Measurements from ENCODE around the gene ST8SIA2. TPM values are rescaled to one million over a fixed set of nuclear protein-coding genes. Genes with fewer than 3 reads are reported as not detected.
"Not testable (repeated sequence)": the region's sequence is repeated elsewhere in the genome, so short reads cannot be mapped to it uniquely, and the experiment has no call there.

ST8SIA2 gene
- total RNA-seq, 5 donors from 2014 or later (not counting 1 experiment from before 2014, with no cell fraction given) = not detected

DNA sequence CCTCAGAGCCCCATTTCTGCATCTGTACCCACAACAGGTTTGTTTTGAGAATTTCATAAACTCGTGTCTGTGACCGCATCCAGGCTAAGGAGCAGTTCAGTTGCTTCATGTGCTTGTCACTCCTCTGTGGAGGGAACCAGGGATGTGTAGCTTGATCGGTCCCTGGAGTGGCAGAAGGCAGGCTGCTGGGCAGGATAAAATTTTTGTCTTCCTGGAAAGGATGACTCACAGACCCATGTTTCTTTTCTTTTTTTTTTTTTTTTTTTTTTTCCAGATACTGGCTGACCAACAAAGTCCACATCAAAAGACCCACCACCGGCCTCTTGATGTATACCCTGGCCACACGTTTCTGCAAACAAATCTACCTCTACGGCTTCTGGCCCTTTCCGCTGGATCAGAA is 70.1 kb downstream of the ST8SIA2 start:
- no peaks in the 10 kb centered on the region for H3K36me3 Mint-ChIP-seq
- ATAC-seq (replicated peaks in 1 of 4) (no peak), DNase-seq (no peak)
- WGBS (ENCODE audit: insufficient coverage) = 85% methylated on average over 4 of the region's 7 CpGs
- Histone ChIP-seq H3K27ac (ENCODE audit: low read length) (no peak overlapping the region), H3K4me1 (ENCODE audit: control insufficient read depth in 1 of 2, extremely low read depth in 1 of 2, insufficient read depth in 2 of 2, low read length in 2 of 2) (no peaks in the 10 kb centered on the region), H3K27me3 (replicated peaks in 1 of 2; ENCODE audit: control insufficient read depth in 2 of 2, extremely low read depth in 1 of 2, insufficient read depth in 2 of 2, low read length in 1 of 2) (peaks cover 0 to 7% of the 10 kb centered on the region in 2 experiments), H3K9me3 (no peaks in the 10 kb centered on the region), H3K36me3 (ENCODE audit: control insufficient read depth in 2 of 2, extremely low read depth in 1 of 2, insufficient read depth in 1 of 2, low read length in 1 of 2) (no peaks in the 10 kb centered on the region), H3K4me3 (ENCODE audit: control insufficient read depth in 1 of 2, extremely low read depth in 1 of 2, low read length in 1 of 2) (no peak overlapping the region)
- ChIA-PET POLR2A (no interaction called here), CTCF (no interaction called here)
- H3K4me1 Mint-ChIP-seq = no peaks in the 10 kb centered on the region
- no peak overlapping the region for H3K4me3 Mint-ChIP-seq
- no peaks in the 10 kb centered on the region for H3K9me3 Mint-ChIP-seq
- no peak overlapping the region for H3K27ac Mint-ChIP-seq
- H3K27me3 Mint-ChIP-seq = peaks cover 4 to 8% of the 10 kb centered on the region in 2 donors

DNA sequence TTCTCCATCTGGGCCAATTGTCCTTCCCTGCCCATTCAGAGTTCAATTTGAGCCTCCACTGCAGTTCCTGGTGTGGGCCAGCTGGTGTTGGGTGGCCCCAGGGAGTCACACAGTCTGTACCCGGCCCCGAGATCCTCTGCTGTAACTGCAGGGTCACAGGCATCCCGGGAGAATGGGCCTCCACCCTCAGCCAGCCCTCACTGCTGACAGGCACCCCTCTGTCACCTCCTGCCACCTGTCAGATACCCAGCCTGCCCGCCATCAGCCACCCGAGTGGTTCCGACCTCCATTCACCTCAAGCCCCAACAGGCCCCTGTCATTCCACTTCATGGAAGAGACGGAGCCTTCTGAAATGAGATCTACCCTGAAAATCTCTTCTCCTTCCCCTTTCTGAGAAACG is 73.2 kb downstream of the ST8SIA2 start:
- WGBS (ENCODE audit: insufficient coverage) = 83% methylated on average over 8 of the region's 8 CpGs
- DNase-seq (no peak), ATAC-seq (replicated peaks in 1 of 4) (no peak)
- H3K9me3 ChIP-seq = no peaks in the 10 kb centered on the region
- H3K27ac ChIP-seq (ENCODE audit: low read length) = no peak overlapping the region
- no peaks in the 10 kb centered on the region for H3K4me1 ChIP-seq (ENCODE audit: control insufficient read depth in 1 of 2, extremely low read depth in 1 of 2, insufficient read depth in 2 of 2, low read length in 2 of 2)
- ChIA-PET CTCF (no interaction called here), POLR2A (no interaction called here)
- no peaks in the 10 kb centered on the region for H3K36me3 ChIP-seq (ENCODE audit: control insufficient read depth in 2 of 2, extremely low read depth in 1 of 2, insufficient read depth in 1 of 2, low read length in 1 of 2)
- Mint-ChIP-seq H3K36me3 (no peaks in the 10 kb centered on the region), H3K27ac (no peak overlapping the region), H3K27me3 (peaks cover 4 to 10% of the 10 kb centered on the region in 2 donors), H3K4me3 (no peak overlapping the region), H3K9me3 (no peaks in the 10 kb centered on the region), H3K4me1 (no peaks in the 10 kb centered on the region)
- no peak overlapping the region for H3K4me3 ChIP-seq (ENCODE audit: control insufficient read depth in 1 of 2, extremely low read depth in 1 of 2, low read length in 1 of 2)
- H3K27me3 ChIP-seq (replicated peaks in 1 of 2; ENCODE audit: control insufficient read depth in 2 of 2, extremely low read depth in 1 of 2, insufficient read depth in 2 of 2, low read length in 1 of 2) = peaks cover 0 to 7% of the 10 kb centered on the region in 2 experiments

DNA sequence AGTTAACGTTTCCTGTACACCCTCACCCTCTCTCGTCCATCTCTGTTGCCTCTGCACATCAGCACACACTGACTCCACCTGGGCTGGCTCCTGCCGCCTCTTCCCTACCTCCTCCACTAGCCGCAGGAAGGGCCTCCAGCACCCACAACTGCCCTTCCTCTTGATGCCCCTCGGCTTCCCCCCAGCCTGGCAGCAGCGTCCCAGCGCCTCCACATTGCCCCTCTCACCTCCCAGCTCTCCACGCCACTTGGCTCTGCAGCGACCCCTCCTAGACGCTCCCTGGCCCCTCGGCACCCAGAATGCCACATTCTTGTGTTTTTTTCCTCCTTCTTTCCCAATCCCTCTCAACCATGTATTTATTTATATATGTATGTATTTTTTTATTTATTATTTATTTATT is 73.6 kb downstream of the ST8SIA2 start:
- Mint-ChIP-seq H3K27ac (no peak overlapping the region), H3K9me3 (no peaks in the 10 kb centered on the region), H3K4me1 (no peaks in the 10 kb centered on the region), H3K27me3 (peaks cover 4 to 10% of the 10 kb centered on the region in 2 donors), H3K36me3 (no peaks in the 10 kb centered on the region), H3K4me3 (no peak overlapping the region)
- Histone ChIP-seq H3K27ac (ENCODE audit: low read length) (no peak overlapping the region), H3K4me1 (ENCODE audit: control insufficient read depth in 1 of 2, extremely low read depth in 1 of 2, insufficient read depth in 2 of 2, low read length in 2 of 2) (no peaks in the 10 kb centered on the region), H3K9me3 (no peaks in the 10 kb centered on the region), H3K36me3 (ENCODE audit: control insufficient read depth in 2 of 2, extremely low read depth in 1 of 2, insufficient read depth in 1 of 2, low read length in 1 of 2) (no peaks in the 10 kb centered on the region), H3K27me3 (replicated peaks in 1 of 2; ENCODE audit: control insufficient read depth in 2 of 2, extremely low read depth in 1 of 2, insufficient read depth in 2 of 2, low read length in 1 of 2) (peaks cover 0 to 11% of the 10 kb centered on the region in 2 experiments), H3K4me3 (ENCODE audit: control insufficient read depth in 1 of 2, extremely low read depth in 1 of 2, low read length in 1 of 2) (no peak overlapping the region)
- WGBS (ENCODE audit: insufficient coverage) = 73% methylated on average over 7 of the region's 11 CpGs
- no peak for DNase-seq
- no peak for ATAC-seq (replicated peaks in 1 of 4)
- CTCF ChIA-PET = no interaction called here
- POLR2A ChIA-PET = no interaction called here

DNA sequence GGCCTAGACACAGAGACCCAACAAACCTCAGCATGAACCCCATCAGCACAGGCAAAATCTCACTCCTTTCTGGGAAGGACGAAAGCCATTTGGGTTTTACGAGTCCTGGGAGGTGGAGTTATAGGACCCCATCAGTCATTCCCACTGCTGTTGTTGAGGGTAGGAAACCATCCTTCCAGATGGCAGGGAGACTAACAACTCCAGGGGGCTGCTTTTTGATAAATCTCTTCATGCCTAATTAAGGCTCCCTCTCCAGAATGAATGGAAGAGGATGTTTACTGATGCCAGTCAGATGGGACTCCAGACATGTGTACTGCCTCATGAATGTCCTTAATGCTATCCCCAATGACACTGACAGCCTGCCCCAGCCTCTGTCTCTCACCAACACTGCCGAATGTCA is 75.3 kb downstream of the ST8SIA2 start:
- H3K27ac Mint-ChIP-seq = no peak overlapping the region
- no peaks in the 10 kb centered on the region for H3K36me3 ChIP-seq (ENCODE audit: control insufficient read depth in 2 of 2, extremely low read depth in 1 of 2, insufficient read depth in 1 of 2, low read length in 1 of 2)
- no peak overlapping the region for H3K27ac ChIP-seq (ENCODE audit: low read length)
- ChIA-PET CTCF (no interaction called here), POLR2A (no interaction called here)
- no peak overlapping the region for H3K4me3 Mint-ChIP-seq
- no peaks in the 10 kb centered on the region for H3K4me1 Mint-ChIP-seq
- peaks cover 0 to 19% of the 10 kb centered on the region in 2 experiments for H3K27me3 ChIP-seq (replicated peaks in 1 of 2; ENCODE audit: control insufficient read depth in 2 of 2, extremely low read depth in 1 of 2, insufficient read depth in 2 of 2, low read length in 1 of 2)
- H3K9me3 ChIP-seq = no peaks in the 10 kb centered on the region
- no peaks in the 10 kb centered on the region for H3K9me3 Mint-ChIP-seq
- no peaks in the 10 kb centered on the region for H3K4me1 ChIP-seq (ENCODE audit: control insufficient read depth in 1 of 2, extremely low read depth in 1 of 2, insufficient read depth in 2 of 2, low read length in 2 of 2)
- no peak overlapping the region for H3K4me3 ChIP-seq (ENCODE audit: control insufficient read depth in 1 of 2, extremely low read depth in 1 of 2, low read length in 1 of 2)
- ATAC-seq (replicated peaks in 1 of 4) = no peak
- H3K36me3 Mint-ChIP-seq = no peaks in the 10 kb centered on the region
- 38% methylated on average over 1 of the region's 3 CpGs for WGBS (ENCODE audit: insufficient coverage)
- peaks cover 4 to 10% of the 10 kb centered on the region in 2 donors for H3K27me3 Mint-ChIP-seq
- DNase-seq = no peak

DNA sequence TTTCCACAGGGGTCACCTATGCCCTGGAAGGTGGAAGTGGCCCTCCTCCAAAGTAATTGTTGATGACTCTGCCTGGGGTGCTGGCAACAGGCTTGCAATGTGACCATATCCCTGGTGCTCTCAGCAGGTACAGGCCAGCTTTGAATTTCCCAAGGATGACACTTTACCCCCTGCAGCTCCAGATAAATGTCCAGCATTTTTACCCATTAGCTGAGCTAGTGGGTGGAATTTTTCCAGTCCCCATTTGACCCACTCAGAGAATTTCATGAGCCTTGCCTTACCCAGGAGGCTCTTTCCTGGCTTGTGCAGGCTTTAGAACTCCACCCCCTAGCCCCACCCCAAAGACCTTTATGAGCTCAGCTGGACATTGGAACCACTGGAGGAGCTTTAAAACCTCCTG is 77.6 kb downstream of the ST8SIA2 start:
- ChIA-PET POLR2A (interaction anchor here (0.6 kb wide), 2 partner anchors 25 to 761 kb away, joined by 3 to 4 read pairs; no protein-coding TSS in a partner anchor), CTCF (no interaction called here)
- Mint-ChIP-seq H3K9me3 (no peaks in the 10 kb centered on the region), H3K4me1 (no peaks in the 10 kb centered on the region), H3K4me3 (no peak overlapping the region), H3K27me3 (peaks cover 7 to 11% of the 10 kb centered on the region in 2 donors), H3K27ac (no peak overlapping the region), H3K36me3 (no peaks in the 10 kb centered on the region)
- H3K36me3 ChIP-seq (ENCODE audit: control insufficient read depth in 2 of 2, extremely low read depth in 1 of 2, insufficient read depth in 1 of 2, low read length in 1 of 2) = no peaks in the 10 kb centered on the region
- H3K9me3 ChIP-seq = no peaks in the 10 kb centered on the region
- peaks cover 0 to 17% of the 10 kb centered on the region in 2 experiments for H3K27me3 ChIP-seq (replicated peaks in 1 of 2; ENCODE audit: control insufficient read depth in 2 of 2, extremely low read depth in 1 of 2, insufficient read depth in 2 of 2, low read length in 1 of 2)
- no peak overlapping the region for H3K27ac ChIP-seq (ENCODE audit: low read length)
- DNase-seq = no peak
- no peak overlapping the region for H3K4me3 ChIP-seq (ENCODE audit: control insufficient read depth in 1 of 2, extremely low read depth in 1 of 2, low read length in 1 of 2)
- no peaks in the 10 kb centered on the region for H3K4me1 ChIP-seq (ENCODE audit: control insufficient read depth in 1 of 2, extremely low read depth in 1 of 2, insufficient read depth in 2 of 2, low read length in 2 of 2)
- no peak for ATAC-seq (replicated peaks in 1 of 4)

DNA sequence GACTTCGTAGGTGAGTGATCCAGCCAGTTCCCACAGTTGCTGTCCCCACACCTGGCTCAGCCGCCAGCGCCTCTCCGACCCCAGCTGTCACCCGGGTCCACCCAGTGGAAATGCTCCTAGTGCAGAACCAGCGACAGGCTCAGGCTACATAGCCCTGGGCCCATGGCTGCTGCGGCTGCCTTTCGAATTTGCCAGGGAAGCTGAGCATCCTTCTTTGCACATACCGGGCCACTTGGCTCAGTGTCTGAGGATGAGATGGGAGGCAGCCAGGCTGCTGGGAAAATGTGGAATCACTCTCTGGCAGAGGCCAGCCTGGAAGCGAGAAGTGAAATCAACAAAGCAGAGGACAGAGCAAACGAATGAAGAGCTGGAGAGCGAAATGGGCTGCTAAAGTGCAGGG is 80.1 kb downstream of the ST8SIA2 start:
- Mint-ChIP-seq H3K4me3 (no peak overlapping the region), H3K27me3 (peaks cover 7 to 9% of the 10 kb centered on the region in 2 donors), H3K9me3 (no peaks in the 10 kb centered on the region), H3K27ac (no peak overlapping the region), H3K4me1 (no peaks in the 10 kb centered on the region), H3K36me3 (no peaks in the 10 kb centered on the region)
- 87% methylated on average over 12 of the region's 12 CpGs for WGBS (ENCODE audit: insufficient coverage)
- no peaks in the 10 kb centered on the region for H3K36me3 ChIP-seq (ENCODE audit: control insufficient read depth in 2 of 2, extremely low read depth in 1 of 2, insufficient read depth in 1 of 2, low read length in 1 of 2)
- peaks cover 0 to 25% of the 10 kb centered on the region in 2 experiments for H3K27me3 ChIP-seq (replicated peaks in 1 of 2; ENCODE audit: control insufficient read depth in 2 of 2, extremely low read depth in 1 of 2, insufficient read depth in 2 of 2, low read length in 1 of 2)
- no peak overlapping the region for H3K4me3 ChIP-seq (ENCODE audit: control insufficient read depth in 1 of 2, extremely low read depth in 1 of 2, low read length in 1 of 2)
- no peaks in the 10 kb centered on the region for H3K4me1 ChIP-seq (ENCODE audit: control insufficient read depth in 1 of 2, extremely low read depth in 1 of 2, insufficient read depth in 2 of 2, low read length in 2 of 2)
- DNase-seq (no peak), ATAC-seq (replicated peaks in 1 of 4) (no peak)
- no peaks in the 10 kb centered on the region for H3K9me3 ChIP-seq
- POLR2A ChIA-PET = no interaction called here
- CTCF ChIA-PET = no interaction called here
- H3K27ac ChIP-seq (ENCODE audit: low read length) = no peak overlapping the region

DNA sequence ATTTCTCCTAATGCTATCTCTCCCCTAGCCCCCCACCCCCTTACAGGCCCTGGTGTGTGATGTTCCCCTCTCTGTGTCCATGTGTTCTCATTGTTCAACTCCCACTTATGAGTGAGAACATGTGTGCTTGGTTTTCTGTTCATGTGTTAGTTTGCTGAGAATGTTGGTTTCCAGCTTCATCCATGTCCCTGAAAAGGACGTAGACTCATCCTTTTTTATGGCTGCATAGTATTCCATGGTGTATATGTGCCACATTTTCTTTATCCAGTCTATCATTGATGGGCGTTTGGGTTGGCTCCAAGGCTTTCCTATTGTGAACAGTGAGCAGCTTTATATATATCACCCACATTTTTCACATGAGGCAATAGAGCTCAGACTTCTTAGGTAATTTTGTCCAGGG is 86.0 kb downstream of the ST8SIA2 start:
- not testable (repeated sequence) for H3K27ac ChIP-seq (ENCODE audit: low read length)

More for the DNA sequence above, 86.0 kb downstream of the ST8SIA2 start:
- POLR2A ChIA-PET; H3K4me1 Mint-ChIP-seq; DNase-seq; ATAC-seq (replicated peaks in 1 of 4); H3K36me3 Mint-ChIP-seq; H3K27me3 ChIP-seq (replicated peaks in 1 of 2; ENCODE audit: control insufficient read depth in 2 of 2, extremely low read depth in 1 of 2, insufficient read depth in 2 of 2, low read length in 1 of 2); H3K36me3 ChIP-seq (ENCODE audit: control insufficient read depth in 2 of 2, extremely low read depth in 1 of 2, insufficient read depth in 1 of 2, low read length in 1 of 2); H3K4me3 Mint-ChIP-seq; H3K4me3 ChIP-seq (ENCODE audit: control insufficient read depth in 1 of 2, extremely low read depth in 1 of 2, low read length in 1 of 2); H3K27ac Mint-ChIP-seq; H3K9me3 ChIP-seq; H3K9me3 Mint-ChIP-seq; CTCF ChIA-PET; H3K4me1 ChIP-seq (ENCODE audit: control insufficient read depth in 1 of 2, extremely low read depth in 1 of 2, insufficient read depth in 2 of 2, low read length in 2 of 2): not testable (repeated sequence)
- H3K27me3 Mint-ChIP-seq = peaks cover 32 to 34% of the 10 kb centered on the region in 2 donors
- WGBS (ENCODE audit: insufficient coverage) = no CpG with 5 or more reads among the region's 2 CpGs

Data from T-cell (primary cell).